ENCODE measurements around the gene CPT1B.

Gene CPT1B

DNA sequence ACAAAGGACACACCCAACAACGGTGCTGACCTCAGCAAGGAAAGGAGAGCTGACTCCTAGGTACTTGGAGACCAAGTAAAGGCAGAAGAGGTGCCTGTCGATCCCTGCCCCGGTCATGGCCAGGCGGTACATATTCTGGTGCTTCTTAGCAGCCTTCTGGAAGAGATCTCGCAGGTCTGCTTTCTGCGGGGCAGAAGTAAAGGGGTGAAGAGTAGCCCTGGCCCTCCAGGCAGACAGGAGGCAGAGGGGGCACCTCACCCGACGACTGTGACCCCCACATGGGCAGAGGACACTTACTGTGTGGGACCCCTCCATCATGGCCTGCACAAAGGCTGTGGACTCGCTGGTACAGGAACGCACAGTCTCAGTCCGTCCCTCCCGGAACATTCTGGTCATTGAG, 7.4 kb downstream of the CPT1B start:
- DNase-seq (ENCODE audit: low read depth, low spot score), result no peak

DNA sequence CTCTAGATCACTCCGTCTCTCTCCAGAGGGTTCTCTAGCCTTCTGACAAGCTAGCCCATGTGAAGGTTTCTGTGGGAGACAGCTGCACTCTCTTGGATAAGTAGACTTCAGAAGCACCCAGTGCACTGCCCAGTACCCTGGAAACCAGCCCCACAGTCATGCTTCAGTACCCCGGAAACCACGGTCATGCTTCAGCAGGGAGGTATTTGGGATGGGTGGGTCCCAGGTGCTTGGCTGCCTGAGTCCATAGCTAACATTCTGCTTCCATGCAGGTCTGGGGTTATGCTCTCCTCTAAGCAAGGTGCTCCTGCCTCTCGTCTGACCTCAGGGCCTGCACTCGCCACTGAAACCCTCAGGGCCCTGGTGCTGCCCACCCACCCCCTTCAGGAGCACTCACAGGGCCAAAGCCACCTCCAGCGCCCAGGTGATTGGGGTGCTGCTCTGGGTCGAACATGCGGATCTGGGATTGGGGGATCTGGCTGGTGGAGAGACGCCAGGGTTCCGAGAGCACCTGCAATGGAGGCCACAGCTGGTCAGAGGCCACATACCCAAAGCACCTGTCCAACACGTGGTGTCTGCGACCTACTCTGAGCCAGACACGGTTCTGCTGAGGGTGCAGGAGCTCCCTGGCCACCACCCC, 8.2 kb downstream of the CPT1B start:
- DNase-seq (ENCODE audit: low read depth, low spot score), result no peak

DNA sequence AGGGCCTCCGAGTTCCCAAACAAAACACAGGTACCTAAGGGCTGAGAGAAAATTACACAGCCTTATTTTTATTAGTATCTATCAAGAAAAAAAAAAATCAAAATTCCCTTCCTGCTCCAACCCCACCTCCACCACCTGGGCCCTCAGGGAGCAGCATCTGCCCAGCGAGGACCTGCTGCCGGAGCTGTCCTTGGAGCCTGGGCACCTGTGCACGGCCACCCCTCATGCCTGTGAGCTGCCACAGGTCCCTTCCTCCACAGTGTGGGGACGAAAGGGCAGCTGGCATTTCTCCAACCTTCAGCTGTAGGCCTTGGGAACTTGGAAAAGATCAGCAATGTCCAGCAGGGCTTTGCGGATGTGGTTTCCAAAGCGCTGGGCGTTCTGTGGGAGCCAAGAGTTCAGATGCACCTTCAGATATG, 9.2 kb downstream of the CPT1B start:
- no peak for DNase-seq (ENCODE audit: low read depth, low spot score)

DNA sequence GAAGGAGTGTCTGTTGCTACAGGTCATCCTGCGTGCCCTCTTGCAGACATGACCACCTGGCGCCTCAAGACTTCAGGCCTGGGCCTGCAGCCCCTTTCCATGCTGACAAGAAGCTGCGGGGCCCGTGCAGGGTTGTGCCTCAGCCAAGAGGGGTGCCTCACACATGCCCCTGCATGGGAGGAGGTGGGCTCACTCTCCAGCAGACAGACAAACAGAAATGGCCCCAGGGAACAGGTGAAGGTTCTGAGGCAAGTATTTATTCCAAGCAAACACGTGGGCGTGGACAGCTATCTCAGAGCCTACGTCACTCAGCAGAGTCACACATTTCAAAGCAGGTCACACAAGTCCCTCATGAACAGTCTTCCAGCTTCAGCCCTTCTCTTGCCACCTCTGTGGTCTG, 9.6 kb downstream of the CPT1B start:
- DNase-seq (ENCODE audit: low read depth, low spot score), result no peak

DNA sequence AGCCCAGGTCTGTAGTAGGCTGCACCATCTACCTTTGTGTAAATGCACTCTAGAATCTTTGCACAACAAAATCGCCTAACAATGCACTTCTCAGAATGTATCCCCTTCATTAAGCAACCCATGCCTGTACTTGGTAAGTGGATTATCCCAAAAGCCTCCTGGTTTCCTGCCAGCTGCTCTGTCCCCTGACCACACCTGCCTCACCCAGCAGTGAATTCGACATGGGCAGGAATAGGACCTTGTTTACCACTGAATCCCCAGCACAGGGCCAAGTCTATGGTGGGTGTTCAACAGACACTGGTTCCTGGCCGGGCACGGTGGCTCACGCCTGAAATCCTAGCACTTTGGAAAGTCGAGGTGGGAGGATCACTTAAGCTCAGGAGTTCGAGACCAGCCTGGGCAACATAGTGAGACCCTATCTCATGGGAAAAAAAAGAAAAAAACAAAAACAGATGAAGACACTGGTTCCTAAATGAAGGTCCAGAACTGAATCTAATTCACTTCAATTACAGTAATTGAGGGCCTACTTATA, 10.4 kb downstream of the CPT1B start:
- no peak for DNase-seq (ENCODE audit: low read depth, low spot score)

DNA sequence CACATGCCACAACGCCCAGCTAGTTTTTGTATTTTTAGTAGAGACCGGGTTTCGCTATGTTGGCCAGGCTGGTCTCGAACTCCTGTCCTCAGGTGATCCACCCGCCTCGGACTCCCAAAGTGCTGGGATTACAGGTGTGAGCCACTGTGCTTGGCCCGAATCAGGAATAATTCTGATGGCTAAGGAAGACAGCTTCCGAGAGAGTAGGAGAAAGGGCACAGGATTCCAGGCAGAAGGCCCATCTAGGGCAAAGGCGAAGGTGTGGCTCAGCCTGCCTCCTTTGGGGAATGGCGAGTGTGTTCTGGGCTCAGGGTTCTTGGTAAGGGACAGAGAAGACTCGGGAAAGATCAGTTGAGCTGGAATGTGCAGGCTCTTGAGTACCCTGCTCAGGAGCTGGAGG, 13.9 kb downstream of the CPT1B start:
- DNase-seq (ENCODE audit: low read depth, low spot score), result no peak

DNA sequence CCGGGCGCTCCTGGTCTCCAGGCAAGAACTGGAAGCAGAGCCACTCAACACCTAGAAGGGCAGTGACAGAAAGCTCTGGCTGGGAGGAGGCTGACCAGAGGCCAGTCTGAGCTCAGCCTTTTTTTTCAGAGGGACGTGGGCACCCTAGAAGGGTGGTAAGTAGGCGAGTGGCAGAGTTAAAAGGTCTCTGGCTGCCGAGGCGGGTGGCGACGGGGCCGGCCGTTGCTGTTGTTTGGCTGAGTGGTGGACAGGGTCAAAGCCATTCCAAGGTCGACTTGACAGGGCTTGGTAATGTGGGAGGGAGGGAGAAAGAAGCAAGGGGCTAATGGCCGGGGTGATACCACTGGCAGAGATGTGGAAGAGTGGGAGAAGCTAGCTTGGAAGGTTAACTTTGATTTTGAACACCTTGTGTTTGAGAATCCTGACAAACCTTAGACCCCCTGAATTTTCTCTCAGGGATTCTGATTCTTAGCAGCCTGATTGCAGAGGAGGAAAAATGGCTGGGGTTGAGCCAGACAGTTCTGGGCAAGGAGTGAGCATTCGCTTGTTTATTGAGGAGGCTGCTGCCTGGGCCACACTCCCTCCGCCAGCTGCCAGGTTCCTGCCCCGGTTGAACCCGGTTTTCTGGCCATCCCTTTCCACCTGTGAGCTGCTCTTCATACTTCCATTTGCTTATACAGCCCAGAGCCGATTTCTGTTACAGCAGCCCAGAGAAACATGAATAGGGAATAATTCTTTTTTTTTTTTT, 14.6 kb downstream of the CPT1B start:
- DNase-seq (ENCODE audit: low read depth, low spot score), result no peak

DNA sequence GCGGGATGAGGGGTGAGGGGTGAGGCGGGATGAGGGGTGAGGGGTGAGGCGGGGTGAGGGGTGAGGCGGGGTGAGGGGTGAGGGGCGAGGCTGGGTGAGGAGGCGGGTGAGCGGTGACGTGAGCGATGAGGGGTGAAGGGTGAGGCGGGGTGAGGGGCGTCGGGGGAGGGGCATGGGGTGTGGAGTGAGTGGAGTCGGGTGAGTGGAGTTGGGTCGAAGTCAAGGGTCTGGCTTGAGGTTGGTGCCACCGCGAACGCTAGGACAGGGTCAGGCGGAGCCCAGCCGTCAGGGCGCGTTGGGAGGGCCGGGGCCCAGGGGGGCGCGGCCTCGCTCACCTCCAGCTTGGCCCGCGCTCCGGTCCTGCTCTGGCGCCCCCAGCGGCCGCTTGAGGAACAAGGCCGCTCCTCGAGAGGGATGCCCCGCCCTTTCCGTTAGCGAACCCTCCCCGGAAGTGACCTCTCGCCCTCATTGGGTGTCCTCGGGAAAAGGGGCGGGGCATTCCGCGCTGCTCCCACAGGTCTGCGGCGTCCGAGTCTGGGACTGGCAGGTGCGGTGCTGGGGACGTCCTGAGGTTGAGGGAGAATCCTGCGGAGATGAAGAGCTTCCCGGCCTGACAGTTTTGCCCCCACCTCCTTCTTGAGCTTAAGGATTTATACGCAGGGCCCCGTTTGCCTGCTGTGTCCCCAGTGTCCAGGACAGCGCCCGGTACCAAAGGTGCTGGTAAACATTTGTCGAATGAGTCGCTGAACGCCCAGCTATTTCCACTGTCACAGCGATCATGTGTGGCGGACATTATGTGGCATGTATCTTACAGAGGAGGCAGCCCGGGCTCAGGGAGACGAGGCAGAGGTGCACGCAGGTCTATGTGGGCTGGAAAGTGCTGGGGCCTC, 15.5 kb downstream of the CPT1B start, which contains the start of gene SYCE3:
SYCE3 (minus strand) TSS at position 397 of the 890 bp plus-strand sequence. CDS start 6,514 bp downstream, outside the sequence.
- peak; percentile 65 for DNase-seq (ENCODE audit: low read depth, low spot score)

DNA sequence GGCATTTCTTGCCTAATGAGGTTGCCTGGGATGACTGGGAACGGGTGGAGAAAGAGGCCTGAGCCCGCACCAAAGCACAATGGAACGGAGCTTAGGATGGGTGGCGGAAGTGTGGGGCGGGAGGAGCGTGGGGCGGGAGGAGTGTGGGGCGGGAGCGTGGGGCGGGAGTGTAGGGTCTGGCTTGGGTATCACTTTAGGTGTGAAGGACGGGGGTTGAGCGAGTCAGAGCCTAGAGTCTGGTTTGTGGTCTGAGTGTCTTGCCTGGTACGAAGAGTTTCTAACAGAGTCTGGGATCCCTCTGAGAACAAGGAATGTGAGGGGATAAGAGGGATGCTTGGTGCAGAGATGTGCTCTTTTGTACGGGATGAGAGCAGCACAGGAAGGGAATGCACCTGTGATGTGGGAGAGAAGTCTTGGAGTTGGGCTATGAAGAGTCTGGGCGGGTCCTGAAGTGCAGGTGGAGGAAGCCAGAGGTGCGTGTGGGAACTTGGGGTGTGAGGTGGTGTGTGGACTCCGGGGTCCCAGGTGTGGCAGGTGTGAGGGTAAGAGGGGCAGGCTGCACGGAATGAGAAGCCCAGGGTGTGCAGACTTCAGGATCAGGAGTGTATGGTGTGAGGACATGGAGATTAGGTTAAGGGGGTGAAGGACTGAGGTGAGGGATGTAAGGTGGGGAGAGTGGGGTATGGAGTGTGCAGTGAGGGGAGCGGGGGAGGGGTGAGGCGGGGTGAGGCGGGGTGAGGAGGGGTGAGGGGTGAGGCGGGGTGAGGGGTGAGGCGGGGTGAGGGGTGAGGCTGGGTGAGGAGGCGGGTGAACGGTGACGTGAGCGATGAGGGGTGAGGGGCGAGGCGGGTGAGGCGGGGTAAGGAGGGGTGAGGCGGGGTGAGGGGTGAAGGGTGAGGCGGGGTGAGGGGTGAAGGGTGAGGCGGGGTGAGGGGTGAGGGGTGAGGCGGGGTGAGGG, 16.5 kb downstream of the CPT1B start:
- DNase-seq (ENCODE audit: low read depth, low spot score), result no peak

DNA sequence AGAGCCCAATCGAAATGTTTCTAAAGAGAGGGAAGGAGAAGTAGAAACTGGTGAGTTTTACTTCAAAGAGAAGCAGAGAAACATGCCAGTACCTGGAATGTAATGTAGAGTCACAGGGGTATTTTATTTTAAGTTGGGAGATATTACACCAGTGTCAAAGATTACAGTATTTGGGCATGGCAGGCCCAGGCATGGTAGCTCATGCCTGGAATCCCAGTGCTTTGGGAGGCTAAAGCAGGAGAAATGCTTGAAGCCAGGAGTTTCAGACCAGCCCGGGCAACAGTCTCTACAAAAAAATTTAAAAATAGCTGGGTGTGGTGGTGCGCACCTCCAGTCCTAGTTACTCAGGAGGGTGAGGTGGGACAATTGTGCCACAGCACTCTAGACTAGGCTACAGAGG, 18.2 kb downstream of the CPT1B start:
- DNase-seq (ENCODE audit: low read depth, low spot score), result no peak

DNA sequence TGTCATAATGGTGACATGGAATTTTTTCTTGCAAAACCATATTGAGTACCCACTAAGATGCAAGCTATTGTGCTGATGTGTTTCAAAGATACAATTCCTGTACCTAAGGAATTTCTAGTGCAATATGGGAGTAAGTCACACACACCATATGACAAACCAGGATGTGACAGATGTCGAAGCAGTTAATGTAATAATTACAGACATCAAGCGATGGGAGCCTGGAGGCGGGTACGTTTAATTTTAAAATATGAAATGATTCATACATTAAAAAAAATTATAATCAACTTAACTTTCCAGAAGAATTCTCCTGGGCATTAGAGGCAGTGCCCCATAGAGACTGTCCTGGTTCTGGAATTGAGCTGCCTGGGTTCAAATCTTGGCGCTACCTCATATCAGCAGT, 21.5 kb downstream of the CPT1B start:
- no peak for DNase-seq (ENCODE audit: low read depth, low spot score)

DNA sequence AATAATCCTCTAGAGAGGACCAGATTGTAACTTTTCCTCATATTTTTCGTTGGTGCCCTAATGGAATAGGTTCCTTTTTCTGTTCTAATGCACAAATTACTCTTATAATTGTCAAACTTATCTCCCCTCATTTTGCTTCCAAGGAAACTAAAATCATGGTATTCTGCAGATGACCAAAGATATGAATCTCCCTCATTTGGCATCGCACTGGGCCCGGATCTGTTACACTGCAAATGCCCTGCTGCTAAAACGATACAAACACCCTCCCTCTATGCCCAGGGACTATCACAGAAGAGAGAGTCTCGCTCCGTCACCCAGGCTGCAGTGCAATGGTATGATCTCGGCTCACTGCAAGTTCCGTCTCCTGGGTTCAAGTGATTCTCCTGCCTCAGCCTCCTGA, 24.9 kb downstream of the CPT1B start:
- no peak for DNase-seq (ENCODE audit: low read depth, low spot score)

DNA sequence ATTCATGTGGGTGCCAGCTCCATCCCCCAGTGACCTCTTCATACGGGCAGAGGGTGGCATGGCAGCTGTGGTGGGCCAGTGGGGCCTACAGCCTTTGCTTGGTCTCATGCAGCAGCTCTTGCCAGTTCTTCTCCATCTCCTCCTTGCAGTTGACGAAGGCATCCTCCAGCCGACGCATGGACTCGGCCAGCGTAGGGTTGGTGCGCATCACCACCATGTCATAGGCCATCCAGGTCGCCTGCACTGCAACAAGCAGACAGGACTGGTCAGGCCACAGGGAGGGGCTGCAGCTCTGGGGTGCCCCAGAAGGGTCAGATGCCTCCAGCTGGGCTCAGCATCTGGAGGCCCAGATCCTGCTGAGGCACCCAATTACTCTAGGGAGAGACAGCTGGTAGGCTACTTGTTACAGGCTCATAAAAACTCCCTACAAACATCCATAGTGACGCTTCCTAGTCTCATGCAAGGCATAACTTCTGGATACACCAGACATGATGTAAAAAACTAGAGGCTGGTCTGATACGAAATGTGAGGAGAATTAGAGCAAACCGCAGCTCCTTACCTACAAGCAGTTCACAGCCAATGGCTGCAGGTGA, 27.0 kb downstream of the CPT1B start:
- no peak for DNase-seq (ENCODE audit: low read depth, low spot score)

DNA sequence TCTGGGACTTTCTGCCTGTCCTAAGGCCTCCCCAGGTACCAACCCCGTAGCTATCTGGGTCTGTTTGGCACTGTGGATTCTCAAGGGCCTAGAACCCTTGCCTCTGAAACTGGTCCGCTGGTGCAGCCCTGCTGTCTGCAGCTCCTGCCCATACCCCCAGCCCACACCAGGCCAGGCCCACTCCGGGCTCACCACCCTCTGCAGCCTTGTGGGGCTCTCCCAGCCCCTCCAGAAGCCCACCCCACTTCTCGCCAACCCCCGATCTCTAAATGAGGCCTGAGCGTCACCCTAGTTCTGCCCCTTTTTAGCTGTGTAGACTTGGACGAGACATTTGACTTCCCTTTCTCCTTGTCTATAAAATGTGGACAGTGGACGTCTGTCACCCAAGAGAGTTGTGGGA, 27.8 kb downstream of the CPT1B start:
- DNase-seq (ENCODE audit: low read depth, low spot score), result no peak

DNA sequence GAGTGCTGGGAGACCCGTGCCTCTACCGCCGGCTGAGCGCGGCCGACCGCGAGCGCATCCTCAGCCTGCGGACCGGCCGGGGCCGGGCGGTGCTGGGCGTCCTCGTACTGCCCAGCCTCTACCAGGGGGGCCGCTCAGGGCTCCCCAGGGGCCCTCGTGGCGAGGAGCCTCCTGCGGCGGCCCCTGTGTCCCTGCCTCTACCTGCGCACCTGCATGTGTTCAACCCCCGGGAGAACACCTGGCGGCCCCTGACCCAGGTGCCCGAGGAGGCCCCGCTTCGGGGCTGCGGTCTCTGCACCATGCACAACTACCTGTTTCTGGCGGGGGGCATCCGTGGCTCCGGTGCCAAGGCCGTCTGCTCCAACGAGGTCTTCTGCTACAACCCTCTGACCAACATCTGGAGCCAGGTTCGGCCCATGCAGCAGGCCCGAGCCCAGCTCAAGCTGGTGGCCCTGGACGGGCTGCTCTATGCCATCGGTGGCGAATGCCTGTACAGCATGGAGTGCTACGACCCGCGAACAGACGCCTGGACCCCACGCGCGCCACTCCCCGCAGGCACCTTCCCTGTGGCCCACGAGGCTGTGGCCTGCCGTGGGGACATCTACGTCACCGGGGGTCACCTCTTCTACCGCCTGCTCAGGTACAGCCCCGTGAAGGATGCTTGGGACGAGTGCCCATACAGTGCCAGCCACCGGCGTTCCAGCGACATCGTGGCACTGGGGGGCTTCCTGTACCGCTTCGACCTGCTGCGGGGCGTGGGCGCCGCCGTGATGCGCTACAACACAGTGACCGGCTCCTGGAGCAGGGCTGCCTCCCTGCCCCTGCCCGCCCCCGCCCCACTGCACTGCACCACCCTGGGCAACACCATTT, 29.1 kb downstream of the CPT1B start:
- no peak for DNase-seq (ENCODE audit: low read depth, low spot score)

DNA sequence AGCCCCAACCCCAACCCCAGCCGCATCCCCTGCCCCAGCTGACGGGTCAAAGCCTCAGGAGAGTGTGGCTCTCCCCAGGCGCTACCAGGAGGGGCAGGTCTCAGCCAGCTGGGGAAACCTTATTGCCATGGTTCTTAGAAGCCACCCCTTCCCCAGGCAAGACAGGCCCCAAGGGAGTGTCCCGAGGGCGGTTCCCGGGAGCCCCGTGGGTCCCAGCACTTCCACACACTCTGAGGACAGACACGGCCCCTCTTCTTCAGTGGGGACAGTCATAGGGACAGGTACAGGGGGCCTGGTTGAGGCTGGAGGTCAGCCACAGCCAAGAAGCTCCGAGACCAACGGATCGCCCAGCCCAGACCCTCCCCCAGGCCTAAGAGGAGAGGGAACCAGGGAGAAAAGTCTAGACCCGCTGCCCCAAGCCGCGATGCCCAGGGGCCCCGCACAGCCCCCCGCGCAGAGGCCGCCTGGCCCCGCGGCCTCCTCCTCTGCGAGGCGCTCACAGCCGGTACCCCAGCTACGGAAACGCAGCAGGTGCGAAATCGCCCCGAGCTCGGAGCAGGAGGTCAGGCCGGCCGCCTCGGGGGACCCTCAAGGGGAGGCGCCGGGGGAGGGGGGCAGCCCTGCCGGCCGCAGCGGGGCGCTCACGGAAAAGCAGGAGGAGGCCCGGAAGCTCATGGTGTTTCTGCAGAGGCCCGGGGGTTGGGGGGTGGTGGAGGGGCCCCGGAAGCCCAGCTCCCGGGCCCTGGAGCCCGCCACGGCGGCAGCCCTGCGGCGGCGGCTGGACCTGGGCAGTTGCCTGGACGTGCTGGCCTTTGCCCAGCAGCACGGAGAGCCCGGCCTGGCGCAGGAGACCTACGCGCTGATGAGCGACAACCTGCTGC, 29.9 kb downstream of the CPT1B start:
- no peak for DNase-seq (ENCODE audit: low read depth, low spot score)

DNA sequence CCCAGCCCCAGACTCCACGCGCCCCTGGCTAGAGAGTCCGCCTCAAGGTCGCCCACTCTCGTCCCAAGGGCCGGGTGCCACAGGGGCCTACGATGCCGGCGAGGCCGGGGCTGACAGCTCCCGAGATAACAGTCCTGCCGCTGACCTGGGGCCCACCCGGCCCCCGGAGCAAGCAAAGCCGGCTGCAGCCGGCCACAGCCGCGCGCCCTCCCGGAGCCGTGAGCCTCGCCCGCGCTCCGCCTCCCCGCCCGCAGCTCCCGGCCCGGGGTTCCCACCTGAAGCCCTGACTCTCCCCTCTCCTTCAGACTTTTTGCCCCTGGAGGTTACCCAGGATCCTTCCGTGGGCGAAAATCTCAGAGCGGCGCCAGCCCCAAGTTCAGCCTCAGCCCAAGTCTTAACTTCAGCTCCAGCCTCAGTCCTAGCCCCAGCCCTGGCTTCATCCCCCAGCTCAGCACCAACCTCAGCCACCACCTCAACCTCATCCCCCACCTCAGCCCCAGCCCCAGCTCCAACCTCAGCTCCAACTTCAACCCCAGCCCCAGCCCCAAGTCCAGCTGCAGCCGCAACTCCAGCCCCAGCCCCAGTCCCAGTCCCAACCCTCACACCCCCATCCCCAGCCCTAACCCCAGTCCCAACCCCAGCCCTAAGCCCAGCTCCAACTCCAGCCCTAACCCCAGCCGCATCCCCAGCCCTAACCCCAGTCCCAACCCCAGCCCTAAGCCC, 30.8 kb downstream of the CPT1B start:
- DNase-seq (ENCODE audit: low read depth, low spot score), result no peak

Data from smooth muscle cell of the brain vasculature (primary cell).